ENCODE measurements around the gene CMKLR1.

The CMKLR1 gene

GRCh38 chr12:108369736-108370396 lies 30.8 kb upstream of the CMKLR1 start:
- Mint-ChIP-seq H3K27me3 (peaks cover 7% of the 10 kb centered on the region), H3K9me3 (ENCODE audit: low read depth) (peaks cover 4% of the 10 kb centered on the region), H3K4me3 (no peak overlapping the region), H3K27ac (no peak overlapping the region), H3K36me3 (no peaks in the 10 kb centered on the region), H3K4me1 (ENCODE audit: low read depth) (no peaks in the 10 kb centered on the region)

- Mint-ChIP-seq H3K9me3 (ENCODE audit: low read depth) (no peaks in the 10 kb centered on the region), H3K4me1 (ENCODE audit: low read depth) (no peaks in the 10 kb centered on the region), H3K27ac (no peak overlapping the region), H3K4me3 (no peak overlapping the region), H3K36me3 (no peaks in the 10 kb centered on the region), H3K27me3 (peaks cover 7% of the 10 kb centered on the region)
Measured at GRCh38 chr12:108368089-108368488, 29.0 kb upstream of the CMKLR1 start.

DNA sequence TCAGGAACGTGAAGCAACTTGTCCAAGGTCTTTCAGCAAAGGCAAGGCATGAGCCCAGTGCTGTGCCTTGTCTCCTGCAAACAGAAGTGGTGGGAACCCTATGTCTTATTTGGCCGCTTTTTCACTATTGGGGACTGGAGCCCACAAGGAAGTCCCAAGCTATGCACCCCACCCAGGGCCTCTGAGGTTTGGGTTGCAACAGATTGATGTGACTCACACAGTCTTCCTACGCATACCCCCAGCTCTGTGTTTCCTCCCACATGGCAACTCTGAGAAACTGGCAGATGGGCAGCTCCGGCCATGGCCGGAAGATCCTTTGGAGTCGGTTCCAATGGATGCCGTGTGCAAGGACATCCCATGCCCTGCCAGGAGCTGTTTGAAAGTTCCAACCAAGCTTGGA lies 28.3 kb upstream of the CMKLR1 start:
- H3K27ac Mint-ChIP-seq, result no peak overlapping the region
- H3K27me3 Mint-ChIP-seq, result peaks cover 5% of the 10 kb centered on the region
- H3K4me1 Mint-ChIP-seq (ENCODE audit: low read depth), result no peaks in the 10 kb centered on the region
- H3K9me3 Mint-ChIP-seq (ENCODE audit: low read depth), result no peaks in the 10 kb centered on the region
- H3K4me3 Mint-ChIP-seq, result no peak overlapping the region
- no peaks in the 10 kb centered on the region for H3K36me3 Mint-ChIP-seq

- H3K4me1 Mint-ChIP-seq (ENCODE audit: low read depth), result no peaks in the 10 kb centered on the region
- H3K9me3 Mint-ChIP-seq (ENCODE audit: low read depth), result no peaks in the 10 kb centered on the region
- H3K27ac Mint-ChIP-seq, result no peak overlapping the region
- no peaks in the 10 kb centered on the region for H3K27me3 Mint-ChIP-seq
- H3K36me3 Mint-ChIP-seq, result no peaks in the 10 kb centered on the region
- H3K4me3 Mint-ChIP-seq, result no peak overlapping the region
Measured at GRCh38 chr12:108365324-108365723, 26.2 kb upstream of the CMKLR1 start.

DNA sequence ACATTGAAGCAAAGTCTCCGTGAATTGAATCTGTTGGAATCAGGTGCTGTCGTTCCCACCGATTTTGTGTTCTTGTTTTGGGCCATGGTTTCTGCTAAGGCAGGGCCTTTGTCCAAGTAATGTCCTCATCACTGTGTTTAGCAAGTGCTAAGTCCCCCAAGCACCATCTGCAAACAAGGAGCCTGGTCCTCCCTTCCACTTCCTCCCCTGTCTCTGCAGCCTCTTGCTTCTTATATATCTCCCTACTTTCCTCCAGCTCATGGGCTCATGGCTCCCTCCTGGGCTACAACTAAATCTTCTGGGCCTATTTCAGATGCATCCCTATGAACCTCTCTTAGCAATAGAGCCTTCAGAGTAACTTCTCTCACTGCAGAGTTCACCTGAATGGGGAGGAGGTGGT lies 25.8 kb upstream of the CMKLR1 start:
- Mint-ChIP-seq H3K4me3 (no peak overlapping the region), H3K36me3 (no peaks in the 10 kb centered on the region), H3K4me1 (ENCODE audit: low read depth) (no peaks in the 10 kb centered on the region), H3K27ac (no peak overlapping the region), H3K9me3 (ENCODE audit: low read depth) (no peaks in the 10 kb centered on the region), H3K27me3 (no peaks in the 10 kb centered on the region)

- no peaks in the 10 kb centered on the region for H3K36me3 Mint-ChIP-seq
- no peak overlapping the region for H3K27ac Mint-ChIP-seq
- H3K9me3 Mint-ChIP-seq (ENCODE audit: low read depth), result no peaks in the 10 kb centered on the region
- peaks cover 2% of the 10 kb centered on the region for H3K27me3 Mint-ChIP-seq
- no peaks in the 10 kb centered on the region for H3K4me1 Mint-ChIP-seq (ENCODE audit: low read depth)
- H3K4me3 Mint-ChIP-seq, result no peak overlapping the region
Measured at GRCh38 chr12:108363565-108363964, 24.5 kb upstream of the CMKLR1 start.

DNA sequence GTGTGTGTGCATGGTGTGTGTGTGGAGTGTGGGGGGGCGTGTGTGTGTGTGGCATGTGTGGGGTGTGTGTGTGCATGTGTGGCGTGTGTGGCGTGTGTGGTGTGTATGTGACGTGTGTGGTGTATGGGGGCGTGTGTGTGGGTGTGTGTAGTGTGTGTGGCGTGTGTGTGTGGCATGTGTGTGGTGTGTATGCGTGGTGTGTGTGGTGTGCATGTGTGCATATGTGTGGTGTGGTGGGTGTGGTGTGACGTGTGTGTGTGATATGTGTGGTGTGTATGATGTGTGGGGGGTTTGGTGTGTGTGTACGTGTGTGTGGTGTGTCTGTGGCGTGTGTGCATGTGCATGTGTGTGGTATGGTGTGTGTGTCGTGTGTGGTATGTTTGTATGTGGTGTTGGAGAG lies 24.1 kb upstream of the CMKLR1 start:
- H3K36me3 Mint-ChIP-seq, result no peaks in the 10 kb centered on the region
- no peak overlapping the region for H3K4me3 Mint-ChIP-seq

DNA sequence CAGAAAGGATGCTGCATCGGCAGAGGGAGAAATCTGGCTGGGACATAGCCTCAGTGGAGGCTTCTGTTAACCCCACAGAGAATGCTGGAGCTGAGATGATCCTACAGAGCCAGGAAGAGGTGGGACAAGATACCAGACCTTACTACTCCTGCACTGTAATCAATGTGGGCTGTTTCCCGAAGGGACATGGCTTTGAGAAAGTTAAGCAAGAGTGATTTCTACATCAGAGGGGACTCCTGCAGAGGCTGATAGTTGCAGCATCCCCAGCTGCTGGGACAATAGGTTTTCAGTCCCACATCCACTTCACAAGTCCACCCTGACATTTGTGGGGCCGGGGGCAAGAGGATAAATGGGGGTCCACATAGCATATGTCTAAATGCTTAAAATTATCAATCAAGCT lies 22.5 kb upstream of the CMKLR1 start:
- Mint-ChIP-seq H3K27ac (no peak overlapping the region), H3K36me3 (no peaks in the 10 kb centered on the region), H3K27me3 (peaks cover 4% of the 10 kb centered on the region), H3K9me3 (ENCODE audit: low read depth) (no peaks in the 10 kb centered on the region), H3K4me3 (no peak overlapping the region), H3K4me1 (ENCODE audit: low read depth) (no peaks in the 10 kb centered on the region)

More for the DNA sequence above, 24.1 kb upstream of the CMKLR1 start:
- peaks cover 2% of the 10 kb centered on the region for H3K27me3 Mint-ChIP-seq
- no peaks in the 10 kb centered on the region for H3K4me1 Mint-ChIP-seq (ENCODE audit: low read depth)
- H3K27ac Mint-ChIP-seq, result no peak overlapping the region
- H3K9me3 Mint-ChIP-seq (ENCODE audit: low read depth), result no peaks in the 10 kb centered on the region

GRCh38 chr12:108360487-108360886 lies 21.4 kb upstream of the CMKLR1 start:
- H3K27me3 Mint-ChIP-seq, result peaks cover 7% of the 10 kb centered on the region
- H3K4me1 Mint-ChIP-seq (ENCODE audit: low read depth), result no peaks in the 10 kb centered on the region
- H3K27ac Mint-ChIP-seq, result no peak overlapping the region
- H3K9me3 Mint-ChIP-seq (ENCODE audit: low read depth), result no peaks in the 10 kb centered on the region
- H3K4me3 Mint-ChIP-seq, result no peak overlapping the region
- H3K36me3 Mint-ChIP-seq, result no peaks in the 10 kb centered on the region

DNA sequence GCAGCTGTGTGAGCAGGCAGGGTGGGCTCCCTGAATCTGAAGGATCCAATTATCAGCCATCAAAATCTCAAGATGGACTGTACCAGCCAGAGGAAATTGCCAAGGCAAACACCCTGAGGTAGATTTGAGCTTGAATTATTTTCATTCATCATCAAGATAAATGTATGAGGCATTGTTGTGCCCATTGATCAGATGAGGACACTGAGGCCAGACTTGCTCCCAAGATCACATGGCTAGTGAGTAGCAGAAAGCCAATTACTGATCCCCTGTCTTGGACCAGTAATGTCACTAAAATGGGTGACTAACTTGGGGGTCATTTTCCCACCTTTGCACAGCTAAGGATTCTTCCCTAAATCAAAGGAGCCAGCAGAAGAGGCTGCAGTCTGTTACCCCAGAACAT lies 20.9 kb upstream of the CMKLR1 start:
- Mint-ChIP-seq H3K36me3 (no peaks in the 10 kb centered on the region), H3K4me3 (no peak overlapping the region), H3K27ac (no peak overlapping the region), H3K4me1 (ENCODE audit: low read depth) (no peaks in the 10 kb centered on the region), H3K27me3 (peaks cover 9% of the 10 kb centered on the region), H3K9me3 (ENCODE audit: low read depth) (no peaks in the 10 kb centered on the region)

- H3K27ac Mint-ChIP-seq, result no peak overlapping the region
- H3K4me3 Mint-ChIP-seq, result no peak overlapping the region
Measured at GRCh38 chr12:108358580-108358965, 19.5 kb upstream of the CMKLR1 start.

GRCh38 chr12:108357834-108358579 lies 18.9 kb upstream of the CMKLR1 start:
- H3K27me3 Mint-ChIP-seq, result peaks cover 14% of the 10 kb centered on the region
- H3K9me3 Mint-ChIP-seq (ENCODE audit: low read depth), result no peaks in the 10 kb centered on the region
- H3K4me1 Mint-ChIP-seq (ENCODE audit: low read depth), result no peaks in the 10 kb centered on the region
- H3K4me3 Mint-ChIP-seq, result no peak overlapping the region
- no peaks in the 10 kb centered on the region for H3K36me3 Mint-ChIP-seq
- no peak overlapping the region for H3K27ac Mint-ChIP-seq

More at GRCh38 chr12:108358580-108358965, 19.5 kb upstream of the CMKLR1 start:
- peaks cover 11% of the 10 kb centered on the region for H3K27me3 Mint-ChIP-seq
- H3K4me1 Mint-ChIP-seq (ENCODE audit: low read depth), result no peaks in the 10 kb centered on the region
- no peaks in the 10 kb centered on the region for H3K36me3 Mint-ChIP-seq
- H3K9me3 Mint-ChIP-seq (ENCODE audit: low read depth), result no peaks in the 10 kb centered on the region

GRCh38 chr12:108356835-108357806 lies 18.0 kb upstream of the CMKLR1 start:
- H3K9me3 Mint-ChIP-seq (ENCODE audit: low read depth), result no peaks in the 10 kb centered on the region
- H3K27me3 Mint-ChIP-seq, result peaks cover 14% of the 10 kb centered on the region
- no peak overlapping the region for H3K27ac Mint-ChIP-seq
- H3K4me3 Mint-ChIP-seq, result no peak overlapping the region
- H3K4me1 Mint-ChIP-seq (ENCODE audit: low read depth), result no peaks in the 10 kb centered on the region
- H3K36me3 Mint-ChIP-seq, result no peaks in the 10 kb centered on the region

DNA sequence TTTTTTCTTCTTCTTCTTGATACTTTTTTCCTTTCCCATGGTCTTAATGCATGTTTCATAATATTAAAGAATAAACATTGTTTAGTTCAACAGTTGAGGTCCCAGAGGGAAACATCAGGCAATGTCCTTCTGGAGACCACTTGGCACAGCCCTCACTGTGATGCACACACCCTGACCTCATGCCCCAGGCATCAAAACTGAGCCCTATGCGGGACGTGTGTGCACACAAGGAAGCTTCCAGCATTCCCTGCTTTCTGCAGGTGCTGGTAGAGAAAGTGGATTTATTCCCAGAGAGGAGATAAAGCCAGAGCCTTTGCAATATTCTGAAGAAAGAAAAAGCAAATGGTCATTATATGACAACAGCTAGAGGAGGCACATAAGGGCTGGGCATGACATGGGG lies 16.0 kb upstream of the CMKLR1 start:
- no peaks in the 10 kb centered on the region for H3K4me1 Mint-ChIP-seq (ENCODE audit: low read depth)
- H3K36me3 Mint-ChIP-seq, result no peaks in the 10 kb centered on the region
- no peak overlapping the region for H3K4me3 Mint-ChIP-seq
- no peak overlapping the region for H3K27ac Mint-ChIP-seq
- no peaks in the 10 kb centered on the region for H3K9me3 Mint-ChIP-seq (ENCODE audit: low read depth)
- peaks cover 14% of the 10 kb centered on the region for H3K27me3 Mint-ChIP-seq

DNA sequence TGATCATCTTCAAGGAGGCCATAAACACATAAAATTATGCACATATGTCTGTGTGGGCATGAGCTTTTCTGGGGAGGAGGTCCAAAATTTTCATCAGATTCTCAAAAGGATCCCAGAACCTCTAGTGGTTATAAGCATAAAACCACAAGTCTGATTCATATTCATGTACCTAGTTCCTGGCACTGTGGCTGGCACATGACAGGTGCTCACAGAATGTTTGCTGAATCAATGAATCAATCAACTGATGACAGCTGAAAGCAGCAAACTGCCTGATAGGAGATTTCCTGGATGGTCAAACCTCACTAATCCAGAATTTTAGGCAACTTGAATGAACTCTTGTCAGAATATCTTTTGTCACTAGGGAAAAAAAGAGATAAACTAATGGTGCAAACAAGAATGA lies 13.5 kb upstream of the CMKLR1 start:
- no peak overlapping the region for H3K4me3 Mint-ChIP-seq
- no peaks in the 10 kb centered on the region for H3K4me1 Mint-ChIP-seq (ENCODE audit: low read depth)
- no peak overlapping the region for H3K27ac Mint-ChIP-seq
- H3K36me3 Mint-ChIP-seq, result no peaks in the 10 kb centered on the region
- H3K27me3 Mint-ChIP-seq, result peaks cover 12% of the 10 kb centered on the region
- H3K9me3 Mint-ChIP-seq (ENCODE audit: low read depth), result no peaks in the 10 kb centered on the region
